B cell (primary cell): ENCODE results near the gene LRRN4. TPM values are rescaled to one million over a fixed set of nuclear protein-coding genes. Genes with fewer than 3 reads are reported as not detected.

Experiments used
- ATAC-seq: fragments of 200-7000 bp; cut with Tn5 transposase; one replicate; pipeline ENCODE4 v1.10.0; 2021; ENCODE audit warnings: low read depth, mild to moderate bottlenecking, moderate number of reproducible peaks, moderate library complexity
- CTCF ChIA-PET: fragments of 350-600 bp; sonication (Branson Sonifier 250); formaldehyde crosslinking; loops from one replicate; lab custom pipeline; 2021; ENCODE audit warnings: antibody characterized with exemption, inconsistent platforms; lab: Charles Lee
- POLR2A ChIA-PET: fragments of 350-600 bp; sonication (Branson Sonifier 250); formaldehyde crosslinking; loops from one replicate; lab custom pipeline; 2021; ENCODE audit warnings: antibody characterized with exemption; lab: Charles Lee
- DNase-seq: peaks from one replicate; pipeline ENCODE4 v3.0.0; 2013
- H2AFZ ChIP-seq: 2 replicates; pipeline ENCODE4 v1.6.1; 2012; ENCODE audit warnings: mild to moderate bottlenecking, low read depth, low read length; ENCODE audit not compliant: insufficient read depth, poor library complexity, severe bottlenecking
- H3K27ac ChIP-seq, 2 donors: 1 replicate in 1 of 2; 2 replicates in 1 of 2; pipeline ENCODE4 v1.5.1; 2012 to 2013; ENCODE audit warnings: low read length in 2 of 2, mild to moderate bottlenecking in 2 of 2, moderate library complexity in 1 of 2
- H3K27me3 ChIP-seq, 4 experiments: fragments of 200-600 bp in 1 of 4; sonication (generic) in 1 of 4; replicated peaks in 1 of 4; 1 replicate in 2 of 4; 2 replicates in 2 of 4; pipeline versions ENCODE4 v1.6.1 to v1.7.0; 2013 to 2016; ENCODE audit warnings: low read length in 3 of 4, mild to moderate bottlenecking in 2 of 4, mixed read lengths in 1 of 4, moderate library complexity in 1 of 4; ENCODE audit not compliant: insufficient read depth in 4 of 4, control insufficient read depth in 3 of 4; ENCODE audit errors: control extremely low read depth in 1 of 4
- H3K36me3 ChIP-seq, 2 experiments: replicated peaks in 1 of 2; 1 replicate in 1 of 2; 2 replicates in 1 of 2; pipeline versions ENCODE4 v1.6.1 to v1.7.1; 2013; ENCODE audit warnings: low read length in 1 of 2; ENCODE audit not compliant: insufficient read depth in 2 of 2, control insufficient read depth in 1 of 2; ENCODE audit errors: control extremely low read depth in 1 of 2, extremely low read depth in 1 of 2
- H3K4me1 ChIP-seq, 2 donors: fragments of 200-600 bp in 1 of 2; sonication (generic) in 1 of 2; 1 replicate in 1 of 2; 2 replicates in 1 of 2; pipeline versions ENCODE4 v1.5.1 to v1.6.1; 2013 to 2017; ENCODE audit warnings: low read length in 2 of 2; ENCODE audit not compliant: control insufficient read depth in 2 of 2, insufficient read depth in 2 of 2
- H3K4me2 ChIP-seq: replicated peaks from 2 replicates; pipeline ENCODE3; 2012; ENCODE audit warnings: mild to moderate bottlenecking, low read depth, low read length; ENCODE audit not compliant: poor library complexity, severe bottlenecking
- H3K4me3 ChIP-seq, 5 experiments: fragments of 200-600 bp in 1 of 5; sonication (generic) in 1 of 5; 1 replicate in 3 of 5; 2 replicates in 2 of 5; pipeline versions ENCODE4 v1.5.1 to v1.7.0; 2011 to 2016; ENCODE audit warnings: low read length in 4 of 5, mild to moderate bottlenecking in 4 of 5, low read depth in 2 of 5, control low read depth in 1 of 5, moderate library complexity in 1 of 5; ENCODE audit not compliant: insufficient read depth in 1 of 5; ENCODE audit errors: control extremely low read depth in 1 of 5, extremely low read depth in 1 of 5
- H3K79me2 ChIP-seq: fragments of 200-600 bp; sonication (generic); one replicate; pipeline ENCODE4 v1.6.0; 2016; ENCODE audit warnings: low read length; ENCODE audit not compliant: control insufficient read depth, insufficient read depth
- H3K9ac ChIP-seq: fragments of 200-600 bp; sonication (generic); 2 replicates; pipeline ENCODE4 v1.6.1; 2017; ENCODE audit warnings: mild to moderate bottlenecking, low read length, moderate library complexity
- H3K9me3 ChIP-seq, 3 donors: one replicate each; pipeline versions ENCODE4 v1.6.1 to v1.7.1; 2013; ENCODE audit warnings: low read length in 2 of 3; ENCODE audit not compliant: control insufficient read depth in 2 of 3, insufficient read depth in 1 of 3; ENCODE audit errors: control extremely low read depth in 1 of 3
- H4K20me1 ChIP-seq: 2 replicates; pipeline ENCODE4 v1.6.0; 2012; ENCODE audit warnings: mild to moderate bottlenecking, low read length; ENCODE audit not compliant: insufficient read depth, control insufficient read depth, poor library complexity, severe bottlenecking
- H3K27ac Mint-ChIP-seq: one replicate; pipeline ENCODE4 v1.8.0; 2021; ENCODE audit warnings: mixed read lengths
- H3K27me3 Mint-ChIP-seq: one replicate; pipeline ENCODE4 v1.8.0; 2021; ENCODE audit warnings: mixed read lengths
- H3K4me1 Mint-ChIP-seq: one replicate; pipeline ENCODE4 v1.8.0; 2021; ENCODE audit warnings: mixed read lengths
- H3K4me3 Mint-ChIP-seq: one replicate; pipeline ENCODE4 v1.8.0; 2021; ENCODE audit warnings: mixed read lengths
- H3K9me3 Mint-ChIP-seq: one replicate; pipeline ENCODE4 v1.8.0; 2022; ENCODE audit warnings: mixed read lengths; ENCODE audit not compliant: insufficient read depth
- EZH2 ChIP-seq: IDR thresholded peaks from 2 replicates; pipeline ENCODE4 v1.6.1; 2012; ENCODE audit warnings: borderline replicate concordance, low read depth, mild to moderate bottlenecking, moderate library complexity, low read length; ENCODE audit not compliant: insufficient read depth, poor library complexity, severe bottlenecking
- WGBS: methylation state at CpG from one replicate; pipeline ENCODE4 v1.1.5; 2013; ENCODE audit warnings: missing lambda C conversion rate; ENCODE audit not compliant: insufficient coverage; 5-methylcytosine and 5-hydroxymethylcytosine counted together
- intact Hi-C: fragments of 100-400 bp; cut with micrococcal nuclease; formaldehyde crosslinking; loops from one replicate; pipeline ENCODE4 v1.10.0; 2022
- polyA plus RNA-seq: library from polyadenylated mRNA; depleted of rRNA; stranded (reverse); fragments of >200 nt; gene quantifications from 2 replicates; pipeline ENCODE4 v1.2.3, GENCODE V29; 2012
- total RNA-seq, 2 donors: library from RNA; stranded (reverse); fragments of 120-200 nt in 1 of 2; gene quantifications; 1 replicate in 1 of 2; 2 replicates in 1 of 2; pipeline versions ENCODE4 v1.2.3 to v1.2.4, GENCODE V29; 2013 to 2022
- TF ChIP-seq, protein P1 (sequence below): fragments of 200-600 bp; IDR thresholded peaks from one replicate; pipeline ENCODE4 v1.8.0; 2022; ENCODE audit warnings: antibody characterized with exemption, mild to moderate bottlenecking

The LRRN4 gene
- total and polyA plus RNA-seq, 2 donors (not counting 1 experiment from before 2014, with no cell fraction given), result not detected

DNA sequence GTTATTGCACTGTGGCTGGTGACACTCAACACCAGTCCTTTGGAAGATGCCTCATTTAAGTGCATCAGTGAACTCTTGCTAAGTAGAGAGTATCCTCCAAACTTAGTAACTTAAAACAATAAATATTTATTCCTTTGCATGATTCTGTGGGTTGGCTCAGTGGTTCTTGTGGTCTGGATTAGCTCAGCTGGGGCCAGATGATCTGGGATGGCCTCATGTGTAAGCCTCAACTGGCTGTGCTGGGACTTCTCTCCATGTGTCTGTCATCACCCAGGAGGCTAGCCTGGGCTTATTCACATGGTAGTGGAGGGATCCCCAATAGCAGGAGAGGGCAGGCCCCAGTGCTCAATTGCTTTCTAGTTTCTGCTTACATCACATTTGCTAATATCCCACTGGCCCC lies 8.3 kb downstream of the LRRN4 start:
- Histone ChIP-seq H3K27ac (no peak overlapping the region), H3K4me3 (no peak overlapping the region), H4K20me1 (no peaks in the 10 kb centered on the region), H2AFZ (no peak overlapping the region), H3K4me2 (no peak overlapping the region), H3K4me1 (no peaks in the 10 kb centered on the region), H3K9me3 (peaks cover 0 to 9% (median 0%) of the 10 kb centered on the region in 3 donors), H3K9ac (no peak overlapping the region), H3K79me2 (no peaks in the 10 kb centered on the region), H3K27me3 (peaks cover 0 to under 1% (median 0%) of the 10 kb centered on the region in 4 experiments), H3K36me3 (peaks cover 0 to 3% of the 10 kb centered on the region in 2 experiments)
- TF ChIP-seq, protein P1, sequence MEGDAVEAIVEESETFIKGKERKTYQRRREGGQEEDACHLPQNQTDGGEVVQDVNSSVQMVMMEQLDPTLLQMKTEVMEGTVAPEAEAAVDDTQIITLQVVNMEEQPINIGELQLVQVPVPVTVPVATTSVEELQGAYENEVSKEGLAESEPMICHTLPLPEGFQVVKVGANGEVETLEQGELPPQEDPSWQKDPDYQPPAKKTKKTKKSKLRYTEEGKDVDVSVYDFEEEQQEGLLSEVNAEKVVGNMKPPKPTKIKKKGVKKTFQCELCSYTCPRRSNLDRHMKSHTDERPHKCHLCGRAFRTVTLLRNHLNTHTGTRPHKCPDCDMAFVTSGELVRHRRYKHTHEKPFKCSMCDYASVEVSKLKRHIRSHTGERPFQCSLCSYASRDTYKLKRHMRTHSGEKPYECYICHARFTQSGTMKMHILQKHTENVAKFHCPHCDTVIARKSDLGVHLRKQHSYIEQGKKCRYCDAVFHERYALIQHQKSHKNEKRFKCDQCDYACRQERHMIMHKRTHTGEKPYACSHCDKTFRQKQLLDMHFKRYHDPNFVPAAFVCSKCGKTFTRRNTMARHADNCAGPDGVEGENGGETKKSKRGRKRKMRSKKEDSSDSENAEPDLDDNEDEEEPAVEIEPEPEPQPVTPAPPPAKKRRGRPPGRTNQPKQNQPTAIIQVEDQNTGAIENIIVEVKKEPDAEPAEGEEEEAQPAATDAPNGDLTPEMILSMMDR, result no peak
- TF ChIP-seq EZH2, result no peak
- DNase-seq, result no peak
- Mint-ChIP-seq H3K9me3 (no peaks in the 10 kb centered on the region), H3K27ac (no peak overlapping the region), H3K4me3 (no peak overlapping the region), H3K27me3 (peaks cover 4% of the 10 kb centered on the region), H3K4me1 (no peaks in the 10 kb centered on the region)
- ATAC-seq, result no peak
- intact Hi-C loops, result no loop called here
- ChIA-PET CTCF (no interaction called here), POLR2A (no interaction called here)

DNA sequence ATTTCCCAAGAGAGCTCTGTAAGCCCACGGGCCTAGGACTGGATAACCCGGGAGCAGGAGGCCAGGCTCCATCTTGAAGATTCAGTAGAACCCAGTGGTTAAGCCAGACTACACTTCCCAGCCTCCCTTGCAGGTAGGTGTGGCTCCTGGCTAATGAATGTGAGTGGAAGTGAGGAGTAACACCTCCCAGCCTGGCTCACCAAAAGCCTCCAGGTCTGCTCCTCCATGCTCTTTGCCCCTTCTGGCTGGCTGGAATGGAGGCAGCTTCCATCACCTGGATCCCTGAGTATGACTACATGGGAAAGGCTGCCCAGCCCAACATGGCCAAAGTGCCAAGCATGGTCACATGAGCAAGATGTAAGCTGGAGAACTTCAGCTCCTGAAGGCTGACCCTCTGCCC lies 9.7 kb downstream of the LRRN4 start:
- no peak overlapping the region for H3K27ac ChIP-seq
- DNase-seq (no peak), ATAC-seq (no peak)
- Mint-ChIP-seq H3K27ac (no peak overlapping the region), H3K27me3 (no peaks in the 10 kb centered on the region), H3K9me3 (no peaks in the 10 kb centered on the region), H3K4me3 (no peak overlapping the region), H3K4me1 (no peaks in the 10 kb centered on the region)
- H3K27me3 ChIP-seq, result no peaks in the 10 kb centered on the region
- no peaks in the 10 kb centered on the region for H3K79me2 ChIP-seq
- no peak overlapping the region for H3K4me3 ChIP-seq
- 83% methylated on average over 2 of the region's 2 CpGs for WGBS
- intact Hi-C loops, result no loop called here
- H3K9me3 ChIP-seq, result peaks cover 0 to 9% (median 0%) of the 10 kb centered on the region in 3 donors
- no peaks in the 10 kb centered on the region for H3K4me1 ChIP-seq
- POLR2A ChIA-PET, result no interaction called here
- TF ChIP-seq, protein P1, result no peak
- TF ChIP-seq EZH2, result no peak
- no peak overlapping the region for H3K4me2 ChIP-seq
- H3K36me3 ChIP-seq, result peaks cover 0 to 6% of the 10 kb centered on the region in 2 experiments
- H3K9ac ChIP-seq, result no peak overlapping the region
- no peak overlapping the region for H2AFZ ChIP-seq
- no peaks in the 10 kb centered on the region for H4K20me1 ChIP-seq
- CTCF ChIA-PET, result no interaction called here
